ENCODE data around the gene TMEM98. TPM values are rescaled to one million over a fixed set of nuclear protein-coding genes. Genes with fewer than 3 reads are reported as not detected.
"Not testable (repeated sequence)": the region's sequence is repeated elsewhere in the genome, so short reads cannot be mapped to it uniquely, and the experiment has no call there.

Gene TMEM98
- total RNA-seq, 1 experiment from 2014 or later: 67.6 TPM

DNA sequence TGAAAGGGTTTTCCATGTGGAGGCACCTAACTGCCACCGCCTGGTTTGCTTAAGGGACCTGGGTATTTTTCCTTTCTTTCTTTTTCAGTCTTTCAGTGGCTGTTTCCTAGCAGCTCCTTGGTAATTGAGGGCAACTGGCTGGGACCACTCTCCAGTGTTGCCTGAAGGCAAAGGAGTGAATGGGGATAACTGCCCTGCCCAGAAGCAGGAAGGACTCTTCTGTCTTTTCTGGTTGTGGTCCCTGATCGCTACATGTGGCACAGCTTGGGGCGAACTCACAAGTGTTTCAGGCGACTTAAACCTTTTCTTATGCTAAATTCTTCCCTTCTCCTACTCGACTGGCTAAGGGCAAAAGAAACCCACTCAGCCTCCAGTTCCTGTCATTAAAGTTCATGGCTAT, 10.1 kb upstream of the TMEM98 start:
- Histone ChIP-seq H3K27me3 (replicated peaks; ENCODE audit: insufficient read depth, low read depth, low read length, poor library complexity) (no peaks in the 10 kb centered on the region), H3K27ac (ENCODE audit: low read depth, low read length, poor library complexity, severe bottlenecking) (no peak overlapping the region), H3K9me3 (ENCODE audit: low read depth, low read length, poor library complexity, severe bottlenecking) (no peaks in the 10 kb centered on the region), H3K36me3 (ENCODE audit: insufficient read depth, low read length, poor library complexity, severe bottlenecking) (no peaks in the 10 kb centered on the region), H3K4me1 (ENCODE audit: insufficient read depth, low read length, poor library complexity, severe bottlenecking) (no peaks in the 10 kb centered on the region), H3K4me3 (ENCODE audit: low read depth, low read length, poor library complexity, severe bottlenecking) (no peak overlapping the region)
- ChIA-PET CTCF (no interaction called here), POLR2A (ENCODE audit: low non-redundant PET) (no interaction called here)
- no peak for DNase-seq (ENCODE audit: low spot score)
- TF ChIP-seq, protein P1, sequence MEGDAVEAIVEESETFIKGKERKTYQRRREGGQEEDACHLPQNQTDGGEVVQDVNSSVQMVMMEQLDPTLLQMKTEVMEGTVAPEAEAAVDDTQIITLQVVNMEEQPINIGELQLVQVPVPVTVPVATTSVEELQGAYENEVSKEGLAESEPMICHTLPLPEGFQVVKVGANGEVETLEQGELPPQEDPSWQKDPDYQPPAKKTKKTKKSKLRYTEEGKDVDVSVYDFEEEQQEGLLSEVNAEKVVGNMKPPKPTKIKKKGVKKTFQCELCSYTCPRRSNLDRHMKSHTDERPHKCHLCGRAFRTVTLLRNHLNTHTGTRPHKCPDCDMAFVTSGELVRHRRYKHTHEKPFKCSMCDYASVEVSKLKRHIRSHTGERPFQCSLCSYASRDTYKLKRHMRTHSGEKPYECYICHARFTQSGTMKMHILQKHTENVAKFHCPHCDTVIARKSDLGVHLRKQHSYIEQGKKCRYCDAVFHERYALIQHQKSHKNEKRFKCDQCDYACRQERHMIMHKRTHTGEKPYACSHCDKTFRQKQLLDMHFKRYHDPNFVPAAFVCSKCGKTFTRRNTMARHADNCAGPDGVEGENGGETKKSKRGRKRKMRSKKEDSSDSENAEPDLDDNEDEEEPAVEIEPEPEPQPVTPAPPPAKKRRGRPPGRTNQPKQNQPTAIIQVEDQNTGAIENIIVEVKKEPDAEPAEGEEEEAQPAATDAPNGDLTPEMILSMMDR (conservative IDR thresholded peaks at IDR 0.05; ENCODE audit: low read depth, low read length): no peak
- TF ChIP-seq EZH2 (IDR thresholded peaks at IDR 0.05; ENCODE audit: borderline replicate concordance, low read depth, low read length, poor library complexity, severe bottlenecking): no peak
- intact Hi-C loops (cut with micrococcal nuclease; ENCODE audit: unreplicated experiment): no loop called here
- no TSS peak for BruUV-seq (replicated peaks)

DNA sequence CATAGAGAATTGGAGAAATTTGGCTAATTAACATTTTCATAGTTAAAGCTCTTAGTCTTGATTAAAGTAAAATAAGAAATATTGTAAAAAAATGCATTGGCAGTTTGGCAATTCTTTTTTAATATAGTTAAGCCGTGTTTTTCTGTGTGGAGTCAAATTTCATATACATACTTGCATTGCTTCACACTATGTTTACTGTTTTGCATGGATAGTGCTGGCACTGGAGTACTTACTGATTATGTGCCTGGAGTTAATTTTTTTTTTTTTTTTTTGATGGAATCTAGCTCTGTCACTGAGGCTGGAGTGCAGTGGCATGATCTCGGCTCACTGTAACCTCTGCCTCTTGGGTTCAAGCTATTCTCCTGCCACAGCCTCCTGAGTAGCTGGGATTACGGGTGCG, 8.1 kb upstream of the TMEM98 start:
- H3K27me3 ChIP-seq (replicated peaks; ENCODE audit: insufficient read depth, low read depth, low read length, poor library complexity); H3K4me1 ChIP-seq (ENCODE audit: insufficient read depth, low read length, poor library complexity, severe bottlenecking); H3K9me3 ChIP-seq (ENCODE audit: low read depth, low read length, poor library complexity, severe bottlenecking); H3K4me3 ChIP-seq (ENCODE audit: low read depth, low read length, poor library complexity, severe bottlenecking); BruUV-seq (replicated peaks); intact Hi-C loops (cut with micrococcal nuclease; ENCODE audit: unreplicated experiment); POLR2A ChIA-PET (ENCODE audit: low non-redundant PET); H3K27ac ChIP-seq (ENCODE audit: low read depth, low read length, poor library complexity, severe bottlenecking); DNase-seq (ENCODE audit: low spot score); H3K36me3 ChIP-seq (ENCODE audit: insufficient read depth, low read length, poor library complexity, severe bottlenecking): not testable (repeated sequence)
- CTCF ChIA-PET: interaction anchor here (0.7 kb wide), 1 partner anchor 72 kb away, joined by 9 read pairs; no protein-coding TSS in a partner anchor

DNA sequence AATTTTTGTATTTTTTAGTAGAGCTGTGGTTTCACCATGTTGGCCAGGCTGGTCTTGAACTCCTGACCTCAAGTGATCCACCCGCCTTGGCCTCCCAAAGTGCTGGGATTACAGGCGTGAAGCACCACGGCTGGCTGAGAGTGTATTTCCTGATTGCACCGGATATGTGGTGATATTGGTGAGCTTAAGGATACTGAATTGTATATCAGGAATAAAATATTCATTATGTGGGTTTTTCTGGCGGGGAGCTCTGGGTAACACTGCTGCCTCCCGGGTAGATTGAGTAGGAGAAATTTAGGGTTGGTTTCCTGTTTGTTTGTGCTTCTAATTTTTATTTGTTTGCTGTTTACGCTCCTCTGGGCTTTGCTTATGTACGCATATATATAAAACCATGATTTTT, 7.7 kb upstream of the TMEM98 start:
- Histone ChIP-seq H3K36me3 (ENCODE audit: insufficient read depth, low read length, poor library complexity, severe bottlenecking) (no peaks in the 10 kb centered on the region), H3K9me3 (ENCODE audit: low read depth, low read length, poor library complexity, severe bottlenecking) (no peaks in the 10 kb centered on the region), H3K27ac (ENCODE audit: low read depth, low read length, poor library complexity, severe bottlenecking) (no peak overlapping the region), H3K27me3 (replicated peaks; ENCODE audit: insufficient read depth, low read depth, low read length, poor library complexity) (no peaks in the 10 kb centered on the region), H3K4me1 (ENCODE audit: insufficient read depth, low read length, poor library complexity, severe bottlenecking) (no peaks in the 10 kb centered on the region), H3K4me3 (ENCODE audit: low read depth, low read length, poor library complexity, severe bottlenecking) (no peak overlapping the region)
- intact Hi-C loops (cut with micrococcal nuclease; ENCODE audit: unreplicated experiment): no loop called here
- POLR2A ChIA-PET (ENCODE audit: low non-redundant PET): no interaction called here
- no TSS peak for BruUV-seq (replicated peaks)
- peak; percentile 16 for DNase-seq (ENCODE audit: low spot score)
- TF ChIP-seq, protein P1 (conservative IDR thresholded peaks at IDR 0.05; ENCODE audit: low read depth, low read length): no peak
- no peak for TF ChIP-seq EZH2 (IDR thresholded peaks at IDR 0.05; ENCODE audit: borderline replicate concordance, low read depth, low read length, poor library complexity, severe bottlenecking)
- CTCF ChIA-PET: interaction anchor here (0.7 kb wide), 1 partner anchor 73 kb away, joined by 9 read pairs; no protein-coding TSS in a partner anchor

DNA sequence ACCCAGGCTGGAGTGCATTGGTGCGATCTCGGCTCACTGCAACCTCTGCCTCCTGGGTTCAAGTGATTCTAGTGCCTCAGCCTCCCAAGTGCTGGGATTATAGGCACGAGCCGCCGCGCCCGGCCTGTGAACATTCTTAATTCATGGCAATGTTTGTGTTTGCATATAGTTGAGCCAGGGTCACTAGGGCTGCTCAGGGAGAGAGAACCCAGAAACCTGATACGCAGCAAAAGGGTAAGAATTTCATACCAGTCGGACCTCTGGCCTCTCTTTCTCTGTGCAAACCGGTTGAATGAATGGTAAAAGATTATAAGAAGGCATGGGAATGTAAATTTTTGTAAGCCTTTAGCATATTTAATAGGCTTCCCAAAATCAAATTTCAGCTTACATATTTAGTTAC, 6.9 kb upstream of the TMEM98 start:
- Histone ChIP-seq H3K4me3 (ENCODE audit: low read depth, low read length, poor library complexity, severe bottlenecking) (no peak overlapping the region), H3K27ac (ENCODE audit: low read depth, low read length, poor library complexity, severe bottlenecking) (no peak overlapping the region), H3K27me3 (replicated peaks; ENCODE audit: insufficient read depth, low read depth, low read length, poor library complexity) (no peaks in the 10 kb centered on the region), H3K9me3 (ENCODE audit: low read depth, low read length, poor library complexity, severe bottlenecking) (no peaks in the 10 kb centered on the region), H3K36me3 (ENCODE audit: insufficient read depth, low read length, poor library complexity, severe bottlenecking) (no peaks in the 10 kb centered on the region), H3K4me1 (ENCODE audit: insufficient read depth, low read length, poor library complexity, severe bottlenecking) (no peaks in the 10 kb centered on the region)
- intact Hi-C loops (cut with micrococcal nuclease; ENCODE audit: unreplicated experiment): no loop called here
- TF ChIP-seq EZH2 (IDR thresholded peaks at IDR 0.05; ENCODE audit: borderline replicate concordance, low read depth, low read length, poor library complexity, severe bottlenecking): no peak
- TF ChIP-seq, protein P1 (conservative IDR thresholded peaks at IDR 0.05; ENCODE audit: low read depth, low read length): no peak
- no peak for DNase-seq (ENCODE audit: low spot score)
- no TSS peak for BruUV-seq (replicated peaks)
- POLR2A ChIA-PET (ENCODE audit: low non-redundant PET): no interaction called here
- CTCF ChIA-PET: no interaction called here

DNA sequence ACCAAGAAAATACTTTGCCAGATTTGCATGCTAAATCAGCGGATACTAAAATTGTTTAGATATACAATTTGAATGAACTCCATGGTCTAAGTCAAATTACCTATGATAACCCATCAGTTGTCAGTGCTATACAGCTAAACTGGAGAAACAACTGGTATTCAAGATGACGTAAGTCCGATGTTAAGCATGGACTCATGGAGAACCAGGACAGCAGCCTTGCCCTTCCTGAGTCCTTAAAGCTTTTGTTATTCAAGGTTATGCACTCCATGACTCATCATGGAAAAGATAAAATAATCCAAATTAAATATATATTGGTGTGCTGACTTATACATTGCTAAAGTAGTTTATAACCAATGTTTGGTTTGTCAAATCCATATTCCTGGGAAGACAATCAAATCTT, 4.0 kb upstream of the TMEM98 start:
- H3K27me3 ChIP-seq (replicated peaks; ENCODE audit: insufficient read depth, low read depth, low read length, poor library complexity); BruUV-seq (replicated peaks); DNase-seq (ENCODE audit: low spot score); intact Hi-C loops (cut with micrococcal nuclease; ENCODE audit: unreplicated experiment); POLR2A ChIA-PET (ENCODE audit: low non-redundant PET); H3K36me3 ChIP-seq (ENCODE audit: insufficient read depth, low read length, poor library complexity, severe bottlenecking); H3K4me3 ChIP-seq (ENCODE audit: low read depth, low read length, poor library complexity, severe bottlenecking); H3K9me3 ChIP-seq (ENCODE audit: low read depth, low read length, poor library complexity, severe bottlenecking); H3K4me1 ChIP-seq (ENCODE audit: insufficient read depth, low read length, poor library complexity, severe bottlenecking); CTCF ChIA-PET; H3K27ac ChIP-seq (ENCODE audit: low read depth, low read length, poor library complexity, severe bottlenecking): not testable (repeated sequence)
